ENCODE data around the gene RCCD1. TPM values are rescaled to one million over a fixed set of nuclear protein-coding genes. Genes with fewer than 3 reads are reported as not detected.
A peak's percentile ranks its signal among the peaks of the same experiment; 100 is the strongest.

The RCCD1 gene
- total RNA-seq, 1 donor from 2014 or later, result 19.7 TPM

GRCh38 chr15:90994417-90995311 lies 40.0 kb downstream of the RCCD1 start, which contains the start of gene PRC1:
Gene PRC1 (minus strand): TSS chr15:90994535. CDS start chr15:90994417, 118 bp downstream.
- peaks cover 67% of the 10 kb centered on the region for H3K79me2 ChIP-seq (ENCODE audit: low read depth)
- peak; percentile 99 for DNase-seq (ENCODE audit: low spot score)
- peak within 1 kb of the TSS; percentile 78 for H3K27ac ChIP-seq
- H3K27me3 ChIP-seq, result no peaks in the 10 kb centered on the region
- Mint-ChIP-seq H3K4me3 (peak within 1 kb of the TSS; percentile 100), H3K4me1 (peaks cover 30% of the 10 kb centered on the region), H3K36me3 (peaks cover 17% of the 10 kb centered on the region), H3K27me3 (ENCODE audit: insufficient read depth, low read depth) (peaks cover 5% of the 10 kb centered on the region), H3K27ac (peak within 1 kb of the TSS; percentile 98), H3K9me3 (no peaks in the 10 kb centered on the region)
- peak within 1 kb of the TSS; percentile 91 for H3K4me2 ChIP-seq
- peak within 1 kb of the TSS; percentile 80 for H3K9ac ChIP-seq
- peak within 1 kb of the TSS; percentile 89 for H2AFZ ChIP-seq (replicated peaks)
- peaks cover 39% of the 10 kb centered on the region for H4K20me1 ChIP-seq (ENCODE audit: low read depth)
- H3K4me1 ChIP-seq, result peaks cover 10% of the 10 kb centered on the region
- peaks cover 16% of the 10 kb centered on the region for H3F3A ChIP-seq (ENCODE audit: low read depth)
- no peaks in the 10 kb centered on the region for H3K36me3 ChIP-seq
- peak within 1 kb of the TSS; percentile 92 for H3K4me3 ChIP-seq
- no peak for TF ChIP-seq EZH2 (IDR thresholded peaks at IDR 0.05)
- TF ChIP-seq EZH2phosphoT487 (IDR thresholded peaks at IDR 0.05), result no peak
- TF ChIP-seq, protein P1, sequence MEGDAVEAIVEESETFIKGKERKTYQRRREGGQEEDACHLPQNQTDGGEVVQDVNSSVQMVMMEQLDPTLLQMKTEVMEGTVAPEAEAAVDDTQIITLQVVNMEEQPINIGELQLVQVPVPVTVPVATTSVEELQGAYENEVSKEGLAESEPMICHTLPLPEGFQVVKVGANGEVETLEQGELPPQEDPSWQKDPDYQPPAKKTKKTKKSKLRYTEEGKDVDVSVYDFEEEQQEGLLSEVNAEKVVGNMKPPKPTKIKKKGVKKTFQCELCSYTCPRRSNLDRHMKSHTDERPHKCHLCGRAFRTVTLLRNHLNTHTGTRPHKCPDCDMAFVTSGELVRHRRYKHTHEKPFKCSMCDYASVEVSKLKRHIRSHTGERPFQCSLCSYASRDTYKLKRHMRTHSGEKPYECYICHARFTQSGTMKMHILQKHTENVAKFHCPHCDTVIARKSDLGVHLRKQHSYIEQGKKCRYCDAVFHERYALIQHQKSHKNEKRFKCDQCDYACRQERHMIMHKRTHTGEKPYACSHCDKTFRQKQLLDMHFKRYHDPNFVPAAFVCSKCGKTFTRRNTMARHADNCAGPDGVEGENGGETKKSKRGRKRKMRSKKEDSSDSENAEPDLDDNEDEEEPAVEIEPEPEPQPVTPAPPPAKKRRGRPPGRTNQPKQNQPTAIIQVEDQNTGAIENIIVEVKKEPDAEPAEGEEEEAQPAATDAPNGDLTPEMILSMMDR (IDR thresholded peaks at IDR 0.05), result no peak
- H3K9me3 ChIP-seq (ENCODE audit: low read depth), result no peaks in the 10 kb centered on the region

- Mint-ChIP-seq H3K36me3 (peaks cover 27% of the 10 kb centered on the region), H3K27me3 (ENCODE audit: insufficient read depth, low read depth) (peaks cover 10% of the 10 kb centered on the region), H3K4me3 (no peak overlapping the region), H3K4me1 (peaks cover 10% of the 10 kb centered on the region), H3K9me3 (no peaks in the 10 kb centered on the region), H3K27ac (no peak overlapping the region)
- Histone ChIP-seq H3K36me3 (no peaks in the 10 kb centered on the region), H3K4me1 (no peaks in the 10 kb centered on the region), H3K4me3 (no peak overlapping the region), H3K4me2 (no peak overlapping the region), H3K27ac (no peak overlapping the region), H4K20me1 (ENCODE audit: low read depth) (no peaks in the 10 kb centered on the region), H3K79me2 (ENCODE audit: low read depth) (peaks cover 26% of the 10 kb centered on the region), H3F3A (ENCODE audit: low read depth) (peaks cover 10% of the 10 kb centered on the region), H3K27me3 (no peaks in the 10 kb centered on the region), H2AFZ (replicated peaks) (no peak overlapping the region), H3K9me3 (ENCODE audit: low read depth) (no peaks in the 10 kb centered on the region), H3K9ac (no peak overlapping the region)
- TF ChIP-seq EZH2phosphoT487 (IDR thresholded peaks at IDR 0.05) (no peak), EZH2 (IDR thresholded peaks at IDR 0.05) (no peak)
- TF ChIP-seq, protein P1 (IDR thresholded peaks at IDR 0.05), result no peak
- no peak for DNase-seq (ENCODE audit: low spot score)
These were observed 44.1 kb downstream of the RCCD1 start for GRCh38 chr15:90998737-90999136.

DNA sequence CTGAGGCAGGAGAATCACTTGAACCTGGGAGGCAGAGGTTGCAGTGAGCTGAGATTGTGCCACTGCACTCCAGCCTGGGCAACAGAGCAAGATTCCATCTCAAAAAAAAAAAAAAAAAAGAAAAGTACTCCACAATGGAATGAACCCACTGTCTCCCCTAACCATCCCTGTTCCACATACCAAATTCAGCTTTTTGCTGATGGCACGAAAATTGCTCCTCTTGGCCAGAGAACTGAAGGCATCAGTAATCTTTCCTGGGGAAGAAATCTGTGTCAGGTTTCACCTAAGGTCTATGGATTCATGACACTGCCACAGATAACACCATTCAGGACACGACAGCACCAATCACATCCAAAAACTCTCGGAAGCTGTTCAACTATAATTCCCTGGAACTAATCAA lies 46.5 kb downstream of the RCCD1 start:
- Histone ChIP-seq H3F3A (ENCODE audit: low read depth) (peaks cover 2% of the 10 kb centered on the region), H2AFZ (replicated peaks) (no peak overlapping the region), H3K9me3 (ENCODE audit: low read depth) (no peaks in the 10 kb centered on the region), H3K79me2 (ENCODE audit: low read depth) (peaks cover 5% of the 10 kb centered on the region), H3K4me2 (no peak overlapping the region), H3K4me3 (no peak overlapping the region), H3K4me1 (no peaks in the 10 kb centered on the region), H3K36me3 (no peaks in the 10 kb centered on the region), H4K20me1 (ENCODE audit: low read depth) (no peaks in the 10 kb centered on the region), H3K27me3 (no peaks in the 10 kb centered on the region), H3K9ac (no peak overlapping the region), H3K27ac (no peak overlapping the region)
- Mint-ChIP-seq H3K27ac (no peak overlapping the region), H3K36me3 (peaks cover 30% of the 10 kb centered on the region), H3K27me3 (ENCODE audit: insufficient read depth, low read depth) (peaks cover 9% of the 10 kb centered on the region), H3K9me3 (no peaks in the 10 kb centered on the region), H3K4me3 (no peak overlapping the region), H3K4me1 (peaks cover under 1% of the 10 kb centered on the region)
- no peak for DNase-seq (ENCODE audit: low spot score)
- TF ChIP-seq EZH2 (IDR thresholded peaks at IDR 0.05), result no peak
- no peak for TF ChIP-seq EZH2phosphoT487 (IDR thresholded peaks at IDR 0.05)
- TF ChIP-seq, protein P1 (IDR thresholded peaks at IDR 0.05), result no peak

Data from neural progenitor cell (in vitro differentiated cells).